ENCODE results near the gene KRTAP12-1.

The KRTAP12-1 gene, protein sequence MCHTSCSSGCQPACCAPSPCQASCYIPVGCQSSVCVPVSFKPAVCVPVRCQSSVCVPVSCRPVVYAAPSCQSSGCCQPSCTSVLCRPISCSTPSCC

DNA sequence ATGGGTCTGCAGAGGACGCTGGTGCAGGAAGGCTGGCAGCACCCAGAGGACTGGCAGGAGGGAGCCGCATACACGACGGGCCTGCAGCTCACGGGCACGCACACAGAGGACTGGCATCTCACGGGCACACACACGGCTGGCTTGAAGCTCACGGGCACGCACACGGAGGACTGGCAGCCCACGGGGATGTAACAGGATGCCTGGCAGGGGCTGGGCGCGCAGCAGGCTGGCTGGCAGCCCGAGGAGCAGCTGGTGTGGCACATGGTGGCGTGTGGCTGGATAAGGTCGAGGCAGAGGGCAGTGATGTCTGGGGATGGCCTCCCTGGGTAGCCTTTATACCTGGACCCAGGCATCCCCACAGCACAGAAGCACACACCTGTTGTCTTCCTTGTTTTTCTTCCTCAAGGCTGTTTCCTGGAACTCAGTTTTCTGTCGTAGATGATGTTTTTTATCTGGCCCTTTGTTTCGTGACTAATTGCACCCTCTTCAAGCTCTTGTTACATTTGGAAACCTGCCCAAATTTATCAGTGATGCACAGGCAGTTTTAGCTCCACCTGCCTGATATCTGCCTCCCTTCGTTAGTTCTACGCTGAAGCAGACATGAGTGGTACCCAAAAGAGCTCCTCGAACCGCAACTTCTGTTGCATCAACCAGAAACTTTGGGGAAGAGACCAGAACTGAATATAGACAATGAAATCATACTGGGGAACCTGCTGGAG lies at the start of gene KRTAP12-1:
KRTAP12-1 (minus strand) TSS at position 303 of the 719 bp plus-strand sequence; CDS start at position 263, 40 bp downstream.
- DNase-seq: no peak

DNA sequence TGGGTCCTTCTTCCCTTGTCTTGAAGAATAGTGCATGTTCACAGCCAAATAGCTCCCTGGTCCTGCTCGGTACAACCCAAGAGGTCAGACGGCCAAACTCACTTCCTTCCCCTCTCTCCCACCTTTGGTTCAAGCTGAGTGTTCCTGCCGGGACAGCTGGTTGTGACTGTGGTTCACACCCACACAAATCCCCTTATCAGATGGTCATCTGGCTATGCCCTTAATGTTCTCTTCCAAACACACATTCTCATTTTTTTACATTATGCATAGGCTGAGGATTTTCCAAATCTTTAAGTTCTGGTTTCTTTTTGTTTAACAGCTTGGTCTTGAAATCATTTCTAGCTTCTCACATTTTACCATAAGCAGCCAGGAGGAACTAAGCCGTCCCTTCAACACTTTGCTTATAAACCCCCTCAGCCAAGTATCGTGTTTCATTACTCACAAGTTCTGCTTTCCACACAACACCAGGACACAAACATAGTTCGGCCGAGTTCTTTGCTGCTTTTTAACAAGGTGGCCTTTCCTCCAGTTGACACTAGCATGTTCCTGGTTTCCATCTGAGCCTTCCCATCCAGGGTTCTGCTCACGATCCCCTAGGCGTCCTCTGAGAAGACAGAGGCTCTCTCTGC lies 49.1 kb upstream of the KRTAP12-1 start:
- no peak for DNase-seq

DNA sequence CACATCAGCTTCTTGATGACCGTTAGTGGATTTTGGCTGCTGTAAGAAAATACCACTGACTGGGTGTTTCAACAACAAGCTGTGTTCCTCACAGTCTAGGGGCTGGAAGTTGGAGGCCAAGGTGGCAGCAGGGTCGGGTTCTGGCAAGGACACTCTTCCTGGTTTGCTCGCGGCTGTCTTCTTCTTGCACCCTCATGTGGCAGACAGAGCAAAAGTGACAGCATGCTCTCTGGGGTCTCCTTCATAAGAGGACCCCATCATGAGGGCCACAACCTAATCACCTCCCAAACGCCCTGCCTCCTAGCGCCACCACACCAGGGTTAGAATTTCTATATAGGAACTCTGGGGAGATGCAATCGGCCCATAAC lies 48.0 kb upstream of the KRTAP12-1 start:
- no peak for DNase-seq

DNA sequence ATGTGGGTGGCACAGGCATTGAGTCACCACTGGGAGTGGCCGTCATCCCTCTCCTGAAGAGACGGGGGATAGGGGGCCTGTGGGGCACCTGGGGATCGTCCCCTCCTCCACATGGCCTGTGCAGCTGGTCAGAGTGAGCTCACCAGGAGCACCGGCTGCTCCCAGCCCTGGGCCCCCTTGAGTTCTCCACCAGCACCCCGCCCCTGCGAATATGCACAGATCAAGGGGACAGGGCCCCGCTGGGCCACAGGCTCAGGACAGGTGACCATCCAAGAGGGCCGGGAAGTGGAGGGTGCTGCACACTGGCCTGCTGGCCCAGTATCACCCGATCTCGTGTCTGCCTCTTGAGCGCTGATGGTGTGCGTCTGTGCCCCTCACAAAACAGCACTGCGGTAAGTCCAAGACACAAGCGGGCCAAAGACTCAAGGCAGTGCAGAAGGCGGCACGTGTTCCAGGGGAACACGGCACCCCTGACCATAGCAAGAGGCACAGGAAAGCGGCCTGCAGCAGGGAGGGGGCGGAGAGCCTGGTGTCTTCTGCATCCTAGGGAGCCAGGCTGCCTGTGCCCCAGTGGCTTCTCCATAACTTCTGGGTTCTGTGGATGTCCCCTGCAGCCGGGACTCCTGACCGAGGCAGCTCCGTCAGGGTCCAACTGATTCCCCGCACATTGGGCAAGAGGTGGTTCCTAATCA lies 47.5 kb upstream of the KRTAP12-1 start:
- DNase-seq: no peak

DNA sequence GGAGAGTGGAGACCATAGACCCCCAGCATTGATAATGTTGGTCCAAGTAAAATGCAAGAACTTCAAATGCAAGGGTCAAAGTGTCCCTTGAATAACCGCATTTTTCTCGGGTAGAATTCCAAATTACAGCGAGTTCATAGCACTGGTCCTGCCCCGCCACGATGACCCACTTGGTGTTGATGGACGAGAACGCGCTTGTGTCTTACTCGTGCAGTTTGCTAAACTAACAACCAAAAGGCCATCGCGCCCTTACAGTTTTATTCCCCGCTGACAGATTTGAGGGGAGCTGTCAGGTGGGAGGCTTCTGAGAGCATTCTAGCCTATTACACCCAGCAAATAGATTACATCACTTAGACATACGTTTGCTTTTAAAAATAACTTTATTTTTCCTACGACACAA lies 46.8 kb upstream of the KRTAP12-1 start:
- no peak for DNase-seq

DNA sequence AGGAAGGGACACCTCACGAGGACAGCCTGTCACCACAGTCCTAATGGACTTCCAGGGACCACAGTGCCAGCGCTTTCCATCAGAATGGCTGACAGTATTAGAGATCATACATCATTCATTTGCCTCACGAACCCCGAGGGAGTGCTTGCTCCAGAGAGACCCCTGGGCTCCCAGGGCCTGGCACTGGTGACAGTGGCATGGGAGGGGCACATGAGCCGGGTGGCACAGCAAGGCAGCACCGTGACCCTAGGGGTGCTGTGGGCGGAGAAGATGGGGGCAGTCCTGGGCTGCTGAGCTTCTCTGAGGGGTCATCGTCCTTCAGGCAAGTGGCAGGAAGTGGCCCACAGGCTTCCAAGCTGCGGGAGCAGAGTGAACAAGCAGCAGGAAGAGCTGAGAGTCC lies 45.8 kb upstream of the KRTAP12-1 start:
- DNase-seq: no peak

DNA sequence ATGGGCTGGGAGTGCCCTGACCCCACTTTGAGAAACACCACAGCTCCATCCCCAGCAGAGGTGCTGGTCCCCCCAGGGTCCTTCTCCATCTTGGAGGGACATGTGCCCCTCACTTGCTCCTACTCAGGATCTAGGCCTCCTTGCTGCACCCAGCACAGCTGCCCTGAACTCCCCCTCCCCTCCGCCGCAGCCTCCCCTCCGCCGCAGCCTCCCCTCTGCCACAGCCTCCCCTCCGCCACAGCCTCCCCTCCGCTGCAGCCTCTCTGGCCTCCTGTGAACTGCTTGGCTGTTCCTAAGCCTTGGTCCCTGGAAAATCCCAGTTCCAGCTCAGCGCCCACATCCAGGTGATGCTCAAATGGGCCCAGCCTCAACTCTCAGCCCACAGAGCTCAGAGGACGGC lies 45.4 kb upstream of the KRTAP12-1 start:
- DNase-seq: no peak

DNA sequence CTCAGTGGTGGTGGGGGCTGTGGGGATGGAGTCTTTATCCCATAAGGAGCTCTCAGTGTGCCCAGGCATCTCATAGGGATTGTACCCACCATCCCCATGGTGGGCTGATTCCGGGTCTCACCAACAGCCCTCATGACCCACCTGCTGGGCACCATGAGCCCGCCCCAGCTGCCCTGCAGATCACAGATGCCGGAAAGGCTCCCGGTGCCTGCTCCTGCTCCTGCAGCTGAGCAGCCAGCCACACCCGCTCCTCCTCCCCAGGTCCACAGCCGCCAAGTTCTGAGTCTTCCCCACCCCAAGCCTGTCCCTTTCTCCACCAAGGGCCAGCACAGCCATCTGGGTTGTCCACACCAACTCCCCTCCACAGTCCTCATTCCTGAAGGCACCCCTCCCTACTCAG lies 44.9 kb upstream of the KRTAP12-1 start:
- DNase-seq: no peak

DNA sequence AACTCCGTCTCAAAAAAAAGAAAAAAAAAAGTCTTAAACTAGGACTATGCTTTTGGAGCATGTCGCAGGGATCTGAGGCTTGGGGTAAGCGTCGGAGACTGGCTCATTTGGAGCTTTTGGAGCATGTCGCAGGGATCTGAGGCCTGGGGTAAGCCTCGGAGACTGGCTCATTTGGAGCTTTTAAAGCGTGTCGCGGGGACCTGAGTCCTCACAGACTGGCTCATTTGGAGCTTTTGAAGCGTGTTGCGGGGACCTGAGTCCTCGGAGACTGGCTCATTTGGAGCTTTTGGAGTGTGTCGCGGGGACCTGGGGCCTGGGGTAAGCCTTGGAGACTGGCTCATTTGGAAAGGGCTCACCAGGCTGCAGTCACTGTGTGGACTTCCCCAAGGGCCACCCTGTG lies 43.0 kb upstream of the KRTAP12-1 start:
- DNase-seq: no peak

DNA sequence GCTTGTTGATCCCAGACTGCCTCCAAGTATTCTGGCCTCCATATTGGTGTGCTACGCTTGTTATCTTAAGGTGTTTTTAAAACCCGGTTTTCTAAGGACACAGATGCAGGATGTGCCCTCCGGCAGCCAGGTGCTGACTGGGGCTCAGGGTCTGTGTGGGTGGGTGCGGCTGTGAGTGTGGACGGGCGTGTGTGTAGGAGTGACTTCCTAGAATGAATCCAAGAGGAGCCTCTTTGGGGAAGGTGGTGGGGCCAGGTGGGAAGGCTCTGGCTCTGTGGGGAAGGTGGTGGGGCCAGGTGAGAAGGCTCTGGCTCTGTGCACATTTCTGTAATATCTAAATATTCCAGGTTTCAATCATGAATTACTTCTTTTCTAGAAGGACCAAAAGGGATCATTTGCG lies 42.2 kb upstream of the KRTAP12-1 start:
- no peak for DNase-seq

DNA sequence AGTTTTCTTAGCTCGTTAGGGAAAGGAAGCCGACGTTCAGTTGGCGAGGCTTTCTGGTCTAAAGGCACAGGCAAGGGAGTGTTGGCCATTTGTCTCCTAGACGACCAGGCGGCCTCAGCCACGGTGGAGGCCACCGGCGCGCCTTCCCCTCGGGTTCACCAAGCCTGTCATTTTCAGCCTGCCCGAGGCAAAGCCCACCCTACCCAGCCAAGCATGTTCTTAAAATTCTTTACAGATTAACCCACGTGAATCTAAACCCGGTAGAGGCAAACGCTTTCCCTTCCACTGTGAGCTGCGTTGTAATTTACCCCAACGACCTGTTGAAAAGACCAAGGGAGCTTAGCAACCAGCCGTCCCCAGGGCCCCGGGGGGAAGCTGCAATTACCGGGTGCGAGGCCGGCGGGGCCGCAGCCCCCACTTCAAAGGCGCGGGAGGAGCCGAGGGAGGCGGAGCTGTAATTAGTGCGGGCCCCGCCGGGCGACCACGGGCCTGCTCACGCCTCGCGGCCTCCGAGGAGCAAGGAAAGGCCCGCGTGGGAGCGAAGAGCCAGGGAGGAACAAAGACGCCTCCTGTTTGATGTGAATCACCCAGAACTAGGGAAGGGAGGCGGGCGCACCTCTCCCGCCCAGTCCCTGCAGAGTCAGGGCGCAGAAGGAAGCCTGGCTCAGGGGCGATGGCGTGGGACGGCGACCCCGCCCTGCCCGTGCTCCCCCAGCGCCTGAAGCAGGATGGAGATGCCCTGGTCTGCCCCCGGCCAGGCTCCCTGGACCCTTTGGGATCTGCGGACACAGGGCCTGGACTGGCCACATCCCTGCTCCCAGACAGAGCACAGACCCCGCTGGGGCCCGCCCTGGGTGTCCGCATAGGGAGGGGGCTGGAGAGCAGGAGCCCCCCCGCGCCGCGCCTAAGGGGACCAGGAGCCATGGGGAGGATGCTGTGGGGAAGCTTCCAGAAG lies 41.5 kb upstream of the KRTAP12-1 start:
- no peak for DNase-seq

DNA sequence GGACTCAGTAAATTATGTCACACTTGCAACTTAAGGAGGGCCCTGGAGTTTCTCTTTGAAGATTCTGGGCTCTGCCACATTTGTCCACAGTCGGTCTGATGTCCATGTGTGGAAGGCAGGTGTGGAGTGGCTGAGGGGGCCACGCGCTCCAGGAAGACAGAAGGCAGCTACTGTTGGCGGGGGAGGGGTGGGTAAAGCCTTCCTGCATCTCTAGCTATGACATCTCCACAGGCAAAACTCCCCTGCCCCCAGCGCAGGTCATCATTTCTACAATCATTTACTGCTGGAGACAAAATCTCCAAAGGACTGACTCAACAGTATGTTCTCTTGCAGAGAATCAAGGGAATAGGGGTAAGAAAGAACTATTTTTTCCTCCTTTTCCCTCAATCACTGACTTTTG lies 40.8 kb upstream of the KRTAP12-1 start:
- no peak for DNase-seq

DNA sequence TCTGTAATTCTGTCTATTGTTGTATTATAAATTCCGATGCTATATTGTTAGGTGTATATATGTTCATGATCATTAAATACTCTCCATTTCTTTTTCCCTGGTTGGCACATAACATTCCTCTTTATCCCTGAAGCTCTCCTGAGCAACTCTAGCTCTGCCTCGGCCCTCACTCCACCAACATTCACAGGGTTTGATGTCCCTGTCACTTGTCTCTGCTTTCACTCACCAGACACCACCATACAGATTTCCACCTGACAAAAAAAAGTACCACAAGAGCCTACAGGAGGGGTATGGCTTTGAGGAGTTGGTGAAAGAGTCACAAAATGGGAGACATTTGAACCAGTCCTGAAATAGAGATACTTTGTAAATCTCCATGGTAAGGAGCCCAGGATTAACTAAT lies 38.2 kb upstream of the KRTAP12-1 start:
- no peak for DNase-seq

DNA sequence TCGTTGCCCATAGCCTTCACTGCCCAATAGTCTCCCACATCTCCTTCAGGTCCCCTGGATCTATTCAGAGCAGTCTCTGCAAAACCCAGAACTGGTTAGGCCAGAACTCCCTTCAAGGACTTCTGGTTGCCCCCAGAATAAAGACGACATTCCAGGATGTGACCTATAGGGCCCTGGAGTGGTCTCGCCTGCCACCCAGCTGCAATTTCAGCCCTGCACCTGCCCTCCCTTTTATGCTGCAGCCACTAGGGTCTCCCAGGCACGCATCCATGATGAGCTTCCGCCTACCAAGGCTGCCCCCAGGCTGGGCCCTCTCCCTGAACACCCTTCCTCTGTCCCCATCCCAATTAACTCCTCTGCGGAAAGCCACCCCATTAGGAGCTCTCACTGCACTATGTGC lies 36.6 kb upstream of the KRTAP12-1 start:
- DNase-seq: no peak

DNA sequence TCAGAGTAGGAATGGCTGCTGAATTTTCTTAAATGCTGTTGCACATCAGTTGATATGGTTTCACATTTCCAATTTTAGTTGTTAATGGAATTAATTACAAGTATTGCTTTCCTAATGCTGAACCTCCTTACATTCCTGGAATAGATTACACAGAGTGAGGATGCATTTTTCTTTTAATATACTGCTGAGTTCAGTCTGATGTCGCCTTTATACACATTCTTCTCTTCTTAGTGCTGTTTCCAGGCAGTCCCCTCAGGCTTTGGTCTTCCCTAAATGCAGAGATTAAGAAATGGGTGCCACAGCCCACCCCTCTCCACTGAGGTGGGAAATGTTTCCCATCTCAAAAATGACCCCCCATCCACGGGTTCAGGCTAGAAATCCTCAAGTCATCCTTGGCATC lies 36.1 kb upstream of the KRTAP12-1 start:
- DNase-seq: no peak

DNA sequence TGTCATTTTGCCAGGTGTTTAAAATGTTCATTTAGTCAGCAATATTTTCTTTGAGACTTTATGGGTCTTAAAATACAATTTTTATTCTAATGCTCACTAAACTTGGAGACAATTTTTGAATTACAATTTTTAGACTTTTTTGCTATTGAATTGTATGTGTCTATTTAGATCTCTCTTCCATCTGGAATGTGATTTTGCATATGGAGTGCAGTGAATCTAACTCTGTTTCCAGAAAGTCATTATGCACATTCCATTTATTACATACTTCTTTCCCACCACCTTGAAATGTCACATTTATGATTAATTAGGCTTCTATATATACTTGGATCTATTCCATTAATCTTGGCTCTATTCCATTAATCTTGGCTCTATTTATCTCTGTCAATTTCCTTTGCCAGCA lies 35.0 kb upstream of the KRTAP12-1 start:
- no peak for DNase-seq

DNA sequence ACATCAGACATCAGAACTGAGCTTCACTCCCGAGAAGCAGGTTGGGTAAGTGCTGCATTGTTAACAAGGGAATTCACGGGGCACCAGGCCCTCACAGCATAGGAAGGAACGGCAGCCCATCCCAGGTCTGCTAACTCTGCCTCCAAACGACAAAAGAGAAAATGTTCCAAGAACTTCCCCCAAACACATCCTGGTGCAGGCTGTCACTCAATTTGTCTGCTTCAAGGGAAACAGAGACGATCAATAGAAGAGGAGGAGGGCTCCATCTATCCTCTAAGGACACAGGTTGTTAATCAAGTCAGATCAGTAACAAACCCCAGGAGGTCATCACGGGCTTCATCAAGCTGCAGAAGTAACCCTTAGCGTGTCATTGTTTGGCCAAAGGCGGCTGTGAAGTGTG lies 32.9 kb upstream of the KRTAP12-1 start:
- DNase-seq: no peak

DNA sequence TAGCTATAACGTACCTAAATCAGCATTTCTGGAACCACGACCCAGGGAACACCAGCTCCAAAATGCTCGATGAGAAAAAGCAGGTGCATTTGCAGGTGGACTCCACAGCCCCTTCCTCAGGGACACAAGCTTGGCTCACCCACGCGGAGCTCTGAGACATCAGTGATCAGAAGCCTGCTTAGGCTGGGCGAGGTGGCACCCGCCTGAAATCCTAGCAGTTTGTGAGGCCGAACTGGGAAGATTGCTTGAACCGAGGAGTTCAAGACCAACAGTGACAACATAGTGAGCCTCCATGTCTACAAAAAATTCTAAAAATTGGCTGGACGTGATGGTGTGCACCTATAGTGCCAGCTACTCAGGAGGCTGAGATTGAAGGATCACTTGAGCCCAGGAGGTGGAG lies 31.9 kb upstream of the KRTAP12-1 start:
- DNase-seq: no peak

DNA sequence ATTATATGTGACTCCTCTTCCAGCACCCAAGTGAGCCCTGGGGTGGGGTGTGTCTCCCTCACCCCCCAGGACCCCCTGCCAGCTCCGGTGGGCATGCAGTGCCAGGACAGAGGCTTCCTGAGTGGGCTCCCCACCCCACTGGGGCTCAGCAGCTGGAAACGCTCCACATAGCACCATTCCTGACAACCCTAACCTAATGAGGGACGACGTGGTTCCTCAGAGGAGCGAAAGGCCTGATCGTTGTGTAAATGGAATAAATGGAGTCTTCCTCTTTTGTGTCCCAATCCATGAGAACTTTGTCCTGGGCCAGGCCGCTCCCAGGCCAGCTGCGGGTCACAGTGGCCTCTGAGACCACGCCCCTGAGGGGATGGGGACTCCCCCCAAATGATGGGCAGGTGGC lies 31.2 kb upstream of the KRTAP12-1 start:
- no peak for DNase-seq

DNA sequence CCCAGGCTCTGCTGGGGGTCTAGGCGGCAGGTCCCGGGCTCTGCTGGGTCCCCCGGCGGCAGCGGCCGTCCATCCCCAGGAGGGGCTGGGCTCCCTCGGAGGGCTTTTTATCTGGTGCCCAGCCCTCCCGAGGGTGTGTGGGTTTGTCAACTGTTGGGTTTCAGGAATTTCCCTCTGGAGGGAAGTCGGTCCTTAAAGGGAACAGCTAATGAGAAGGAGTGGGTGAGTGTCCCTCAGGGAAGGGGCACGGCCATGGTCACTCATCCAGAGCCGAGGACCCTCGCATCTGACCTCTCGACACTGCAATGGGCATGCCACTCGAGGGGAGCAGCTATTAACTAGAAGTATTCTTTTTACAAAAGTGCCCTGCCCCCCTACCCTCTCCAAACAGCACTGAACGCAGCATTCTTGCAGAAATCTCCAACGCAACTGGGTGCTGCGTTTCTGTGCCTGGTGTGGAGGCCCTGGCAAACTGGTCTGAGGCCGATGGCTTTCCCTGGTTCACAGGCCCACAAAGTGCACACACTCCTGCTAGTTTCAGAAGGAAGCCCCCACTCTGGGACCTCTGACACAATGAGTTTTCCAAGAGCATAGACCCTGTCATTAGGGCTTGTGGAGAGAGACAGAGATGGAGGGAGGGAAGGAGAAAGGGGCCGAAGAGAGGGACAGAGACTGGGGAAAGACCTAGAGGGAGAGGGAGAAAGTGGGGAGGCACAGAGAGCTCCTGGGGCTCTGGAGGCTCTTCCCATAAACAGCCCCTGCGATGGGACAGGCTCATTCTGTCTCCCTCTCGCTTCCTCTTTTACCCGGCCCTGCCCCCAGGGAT lies 30.5 kb upstream of the KRTAP12-1 start:
- no peak for DNase-seq

DNA sequence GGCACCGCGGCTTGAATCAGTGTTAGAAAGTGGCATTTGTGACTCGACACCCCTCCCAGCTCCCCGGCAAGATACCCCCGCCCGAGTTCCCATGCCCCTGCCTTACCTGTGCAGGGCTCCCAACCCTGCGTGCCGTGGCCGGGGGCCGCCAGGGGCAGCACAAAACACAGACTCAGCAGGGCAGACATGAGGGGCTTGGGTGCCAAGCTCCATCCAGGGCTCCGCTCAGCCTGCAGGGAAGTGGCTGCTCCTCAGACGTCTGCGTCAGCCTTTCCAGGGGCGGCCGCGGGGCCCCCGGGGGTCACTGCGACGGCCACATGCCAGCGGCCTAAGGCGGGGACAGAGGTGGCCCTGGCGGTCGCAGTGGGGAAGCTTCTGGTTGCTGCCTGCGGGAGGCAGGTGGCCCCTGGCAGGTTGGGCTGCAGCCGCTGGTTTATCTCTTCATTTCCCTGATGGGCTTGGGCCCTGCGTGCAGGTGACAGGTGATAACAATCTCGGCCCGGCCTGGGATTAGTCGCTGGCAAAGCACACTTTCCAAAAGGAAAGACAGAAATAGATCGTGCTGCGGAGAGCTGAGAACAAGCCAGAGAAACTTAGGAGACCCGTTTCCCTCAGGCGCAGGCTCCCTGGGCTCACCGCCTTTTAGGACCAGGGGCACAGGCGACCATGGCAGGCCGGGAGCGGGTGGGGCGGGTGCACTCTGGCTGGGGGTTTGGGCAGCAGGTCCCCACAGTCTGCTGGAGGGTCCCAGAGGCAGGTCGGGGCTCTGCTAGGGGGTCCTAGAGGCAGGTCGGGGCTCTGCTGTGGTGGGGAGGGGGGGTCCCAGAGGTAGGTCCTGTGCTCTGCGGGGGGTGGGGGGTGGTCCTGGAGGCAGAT lies 29.6 kb upstream of the KRTAP12-1 start, which contains the start of gene TSPEAR:
TSPEAR (minus strand) TSS at position 246 of the 876 bp plus-strand sequence; CDS start at position 188, 58 bp downstream.
- no peak for DNase-seq
